Measurements from ENCODE around the gene CDS2.
"Not testable (repeated sequence)": the region's sequence is repeated elsewhere in the genome, so short reads cannot be mapped to it uniquely, and the experiment has no call there.

Gene CDS2

DNA sequence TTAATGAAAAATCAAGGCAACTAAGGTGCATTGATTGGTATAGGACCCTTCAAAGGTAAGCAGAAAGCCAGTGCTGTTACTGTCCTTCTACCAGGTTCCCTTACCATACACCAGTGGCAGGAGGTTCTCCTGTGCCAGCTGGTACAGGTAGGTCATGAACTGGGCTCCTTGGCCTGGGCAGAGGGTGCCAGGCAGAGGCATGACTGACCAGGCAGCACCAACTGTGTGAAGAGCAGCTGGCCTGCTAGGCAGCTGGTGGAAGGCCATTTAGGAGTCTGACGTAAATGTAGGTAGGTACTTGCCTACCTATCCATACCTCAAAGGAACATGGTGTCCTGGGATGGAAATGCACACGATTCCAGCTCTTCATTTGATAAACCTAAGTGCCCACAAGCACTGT is 30.3 kb upstream of the CDS2 start:
- Histone ChIP-seq H2BK120ac (ENCODE audit: low read depth, low read length) (no peak overlapping the region), H3K4me1 (ENCODE audit: control insufficient read depth, low read depth, low read length) (no peaks in the 10 kb centered on the region), H3K36me3 (ENCODE audit: control insufficient read depth, insufficient read depth, low read length) (peaks cover 2% of the 10 kb centered on the region), H3K9ac (ENCODE audit: low read length) (no peak overlapping the region), H4K8ac (ENCODE audit: low read depth, low read length) (no peak overlapping the region), H2BK5ac (ENCODE audit: low read length) (no peak overlapping the region), H3K27me3 (ENCODE audit: insufficient read depth, low read length, poor library complexity) (no peaks in the 10 kb centered on the region), H3K56ac (ENCODE audit: low read length) (no peak overlapping the region), H3K4me3 (ENCODE audit: low read length) (no peak overlapping the region), H3K4me2 (ENCODE audit: low read length) (no peak overlapping the region), H3K18ac (ENCODE audit: low read length) (no peak overlapping the region), H2AK5ac (ENCODE audit: low read length) (no peak overlapping the region), H4K5ac (ENCODE audit: low read length) (no peak overlapping the region), H2BK15ac (replicated peaks; ENCODE audit: low read depth) (no peak overlapping the region), H3K4ac (ENCODE audit: low read depth, low read length) (no peak overlapping the region), H3K79me1 (ENCODE audit: low read length) (no peaks in the 10 kb centered on the region), H3K27ac (ENCODE audit: low read depth, low read length) (no peak overlapping the region), H3K23ac (ENCODE audit: low read length) (no peak overlapping the region), H3K79me2 (ENCODE audit: control insufficient read depth, insufficient read depth, low read length) (no peaks in the 10 kb centered on the region)
- no peak for DNase-seq
- no CpG with 5 or more reads among the region's 2 CpGs for WGBS (ENCODE audit: extremely low coverage, insufficient coverage, low lambda C conversion rate)

DNA sequence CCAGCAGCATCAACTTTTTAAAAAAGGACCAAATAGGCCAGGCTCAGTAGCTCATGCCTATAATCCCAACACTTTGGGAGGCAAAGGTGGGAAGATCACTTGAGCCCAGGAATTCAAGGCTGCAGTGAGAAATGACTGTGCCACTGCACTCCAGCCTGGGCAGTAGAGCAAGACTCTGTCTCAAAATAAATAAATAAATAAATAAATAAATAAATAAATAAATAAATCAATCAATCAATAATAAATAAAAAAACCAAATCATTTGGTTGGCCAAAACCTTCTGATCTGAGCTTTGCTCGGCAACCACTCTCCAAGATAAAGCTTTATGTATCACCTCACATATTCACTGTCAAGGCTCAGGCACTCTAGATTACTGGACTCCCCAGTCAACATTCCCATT is 27.8 kb upstream of the CDS2 start:
- H2BK120ac ChIP-seq (ENCODE audit: low read depth, low read length); H3K79me2 ChIP-seq (ENCODE audit: control insufficient read depth, insufficient read depth, low read length); H3K27me3 ChIP-seq (ENCODE audit: insufficient read depth, low read length, poor library complexity); H3K4ac ChIP-seq (ENCODE audit: low read depth, low read length); DNase-seq; H3K36me3 ChIP-seq (ENCODE audit: control insufficient read depth, insufficient read depth, low read length); H3K79me1 ChIP-seq (ENCODE audit: low read length); H3K4me2 ChIP-seq (ENCODE audit: low read length); H3K56ac ChIP-seq (ENCODE audit: low read length); H3K4me1 ChIP-seq (ENCODE audit: control insufficient read depth, low read depth, low read length); H3K4me3 ChIP-seq (ENCODE audit: low read length); H2BK5ac ChIP-seq (ENCODE audit: low read length); H2AK5ac ChIP-seq (ENCODE audit: low read length); H4K8ac ChIP-seq (ENCODE audit: low read depth, low read length); H3K9ac ChIP-seq (ENCODE audit: low read length); H3K27ac ChIP-seq (ENCODE audit: low read depth, low read length); H3K18ac ChIP-seq (ENCODE audit: low read length); H4K5ac ChIP-seq (ENCODE audit: low read length); H2BK15ac ChIP-seq (replicated peaks; ENCODE audit: low read depth); H3K23ac ChIP-seq (ENCODE audit: low read length): not testable (repeated sequence)
- no CpG with 5 or more reads among the region's 1 CpG for WGBS (ENCODE audit: extremely low coverage, insufficient coverage, low lambda C conversion rate)

DNA sequence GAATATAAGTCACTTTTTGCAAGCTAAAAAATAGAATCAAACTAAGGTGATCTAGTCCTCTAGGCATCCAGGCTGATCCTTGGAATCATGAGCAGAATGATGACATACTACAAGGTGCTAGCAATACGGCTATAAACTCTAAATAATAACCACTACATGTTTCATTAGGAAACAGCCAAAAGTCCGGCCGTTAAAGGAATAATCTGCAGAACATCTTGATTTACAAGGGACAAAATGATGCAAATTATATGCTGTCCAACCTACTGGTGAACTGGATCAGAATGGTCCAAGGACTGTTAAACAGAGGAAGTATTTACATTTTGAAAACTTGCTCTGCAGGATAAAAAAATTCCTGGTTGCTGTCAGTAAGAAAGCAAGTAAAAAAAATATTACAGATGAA is 26.9 kb upstream of the CDS2 start:
- not testable (repeated sequence) for H3K4me2 ChIP-seq (ENCODE audit: low read length); H2BK15ac ChIP-seq (replicated peaks; ENCODE audit: low read depth); H3K27me3 ChIP-seq (ENCODE audit: insufficient read depth, low read length, poor library complexity); H3K23ac ChIP-seq (ENCODE audit: low read length); DNase-seq; H2BK120ac ChIP-seq (ENCODE audit: low read depth, low read length); H3K27ac ChIP-seq (ENCODE audit: low read depth, low read length); H3K79me2 ChIP-seq (ENCODE audit: control insufficient read depth, insufficient read depth, low read length); H2BK5ac ChIP-seq (ENCODE audit: low read length); H4K8ac ChIP-seq (ENCODE audit: low read depth, low read length); H3K18ac ChIP-seq (ENCODE audit: low read length); H4K5ac ChIP-seq (ENCODE audit: low read length); H3K4me3 ChIP-seq (ENCODE audit: low read length); H3K4ac ChIP-seq (ENCODE audit: low read depth, low read length); H3K79me1 ChIP-seq (ENCODE audit: low read length); H3K4me1 ChIP-seq (ENCODE audit: control insufficient read depth, low read depth, low read length); H2AK5ac ChIP-seq (ENCODE audit: low read length); H3K9ac ChIP-seq (ENCODE audit: low read length); H3K36me3 ChIP-seq (ENCODE audit: control insufficient read depth, insufficient read depth, low read length); H3K56ac ChIP-seq (ENCODE audit: low read length)
- WGBS (ENCODE audit: extremely low coverage, insufficient coverage, low lambda C conversion rate): no CpG with 5 or more reads among the region's 3 CpGs

DNA sequence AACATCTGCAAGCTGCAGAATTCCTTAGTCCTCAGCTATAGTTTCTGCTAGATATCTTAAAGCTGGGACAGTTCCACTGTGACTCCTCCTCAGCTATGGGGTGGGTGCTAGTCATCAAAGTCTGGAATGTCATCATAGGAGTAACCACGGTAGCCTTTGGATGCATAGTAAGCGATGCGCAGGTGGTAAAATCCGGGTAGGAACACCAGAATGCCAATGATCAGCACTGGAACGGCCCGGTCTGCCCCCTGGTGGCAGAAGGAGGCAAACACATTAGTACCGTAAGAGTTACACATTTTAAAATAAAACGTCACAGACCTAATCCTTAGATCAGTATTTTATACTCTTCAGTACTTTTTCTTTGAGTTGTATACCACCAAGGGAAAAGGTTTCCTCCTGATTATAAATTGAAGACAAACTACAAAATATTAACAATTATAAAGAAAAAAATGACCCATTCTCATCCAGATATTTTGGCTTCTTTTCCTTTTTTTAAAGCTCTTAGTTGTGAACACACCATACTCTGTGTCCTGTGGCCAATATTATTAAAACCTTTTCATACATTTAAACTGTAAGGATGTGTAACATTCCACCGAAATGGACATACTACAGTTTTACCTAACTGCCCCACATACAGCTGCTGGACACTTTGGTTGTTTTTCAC is 26.0 kb upstream of the CDS2 start:
- Histone ChIP-seq H3K79me1 (ENCODE audit: low read length) (no peaks in the 10 kb centered on the region), H2AK5ac (ENCODE audit: low read length) (no peak overlapping the region), H3K4me1 (ENCODE audit: control insufficient read depth, low read depth, low read length) (no peaks in the 10 kb centered on the region), H3K79me2 (ENCODE audit: control insufficient read depth, insufficient read depth, low read length) (no peaks in the 10 kb centered on the region), H3K23ac (ENCODE audit: low read length) (no peak overlapping the region), H3K4ac (ENCODE audit: low read depth, low read length) (no peak overlapping the region), H3K27ac (ENCODE audit: low read depth, low read length) (no peak overlapping the region), H3K9ac (ENCODE audit: low read length) (no peak overlapping the region), H3K4me2 (ENCODE audit: low read length) (no peak overlapping the region), H2BK5ac (ENCODE audit: low read length) (no peak overlapping the region), H3K27me3 (ENCODE audit: insufficient read depth, low read length, poor library complexity) (no peaks in the 10 kb centered on the region), H2BK120ac (ENCODE audit: low read depth, low read length) (no peak overlapping the region), H3K4me3 (ENCODE audit: low read length) (no peak overlapping the region), H3K36me3 (ENCODE audit: control insufficient read depth, insufficient read depth, low read length) (peaks cover 2% of the 10 kb centered on the region), H4K5ac (ENCODE audit: low read length) (no peak overlapping the region), H3K18ac (ENCODE audit: low read length) (no peak overlapping the region), H4K8ac (ENCODE audit: low read depth, low read length) (no peak overlapping the region), H2BK15ac (replicated peaks; ENCODE audit: low read depth) (no peak overlapping the region), H3K56ac (ENCODE audit: low read length) (no peak overlapping the region)
- WGBS (ENCODE audit: extremely low coverage, insufficient coverage, low lambda C conversion rate): no CpG with 5 or more reads among the region's 9 CpGs
- DNase-seq: peak; percentile 71

DNA sequence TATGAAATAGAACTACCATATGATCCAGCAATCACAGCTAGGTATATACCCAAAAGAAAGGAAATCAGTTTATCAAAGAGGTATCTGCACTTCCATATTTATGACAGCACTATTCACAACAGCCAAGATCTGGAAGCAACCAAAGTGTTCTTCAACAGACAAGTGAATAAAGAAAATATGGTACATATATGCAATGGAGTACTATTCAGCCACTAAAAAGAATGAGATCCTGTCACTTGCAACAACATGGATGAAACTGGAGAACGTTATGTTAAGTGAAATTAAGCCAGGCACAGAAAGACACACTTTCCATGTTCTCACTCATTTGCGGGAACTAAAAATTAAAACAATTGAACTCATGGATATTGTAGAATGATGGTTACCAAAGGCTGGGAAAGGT is 22.3 kb upstream of the CDS2 start:
- H3K27me3 ChIP-seq (ENCODE audit: insufficient read depth, low read length, poor library complexity): no peaks in the 10 kb centered on the region
- H3K79me2 ChIP-seq (ENCODE audit: control insufficient read depth, insufficient read depth, low read length): no peaks in the 10 kb centered on the region
- no peak overlapping the region for H2BK5ac ChIP-seq (ENCODE audit: low read length)
- no peak overlapping the region for H3K4me3 ChIP-seq (ENCODE audit: low read length)
- no peak overlapping the region for H3K56ac ChIP-seq (ENCODE audit: low read length)
- H4K8ac ChIP-seq (ENCODE audit: low read depth, low read length): no peak overlapping the region
- no peak overlapping the region for H2AK5ac ChIP-seq (ENCODE audit: low read length)
- H3K18ac ChIP-seq (ENCODE audit: low read length): no peak overlapping the region
- no peak overlapping the region for H2BK120ac ChIP-seq (ENCODE audit: low read depth, low read length)
- no CpG with 5 or more reads among the region's 2 CpGs for WGBS (ENCODE audit: extremely low coverage, insufficient coverage, low lambda C conversion rate)
- H3K4ac ChIP-seq (ENCODE audit: low read depth, low read length): no peak overlapping the region
- no peaks in the 10 kb centered on the region for H3K4me1 ChIP-seq (ENCODE audit: control insufficient read depth, low read depth, low read length)
- H3K79me1 ChIP-seq (ENCODE audit: low read length): no peaks in the 10 kb centered on the region
- no peak overlapping the region for H3K23ac ChIP-seq (ENCODE audit: low read length)
- no peak overlapping the region for H2BK15ac ChIP-seq (replicated peaks; ENCODE audit: low read depth)
- H3K4me2 ChIP-seq (ENCODE audit: low read length): no peak overlapping the region
- no peak overlapping the region for H4K5ac ChIP-seq (ENCODE audit: low read length)
- H3K36me3 ChIP-seq (ENCODE audit: control insufficient read depth, insufficient read depth, low read length): peaks cover under 1% of the 10 kb centered on the region
- no peak for DNase-seq
- no peak overlapping the region for H3K9ac ChIP-seq (ENCODE audit: low read length)
- no peak overlapping the region for H3K27ac ChIP-seq (ENCODE audit: low read depth, low read length)

DNA sequence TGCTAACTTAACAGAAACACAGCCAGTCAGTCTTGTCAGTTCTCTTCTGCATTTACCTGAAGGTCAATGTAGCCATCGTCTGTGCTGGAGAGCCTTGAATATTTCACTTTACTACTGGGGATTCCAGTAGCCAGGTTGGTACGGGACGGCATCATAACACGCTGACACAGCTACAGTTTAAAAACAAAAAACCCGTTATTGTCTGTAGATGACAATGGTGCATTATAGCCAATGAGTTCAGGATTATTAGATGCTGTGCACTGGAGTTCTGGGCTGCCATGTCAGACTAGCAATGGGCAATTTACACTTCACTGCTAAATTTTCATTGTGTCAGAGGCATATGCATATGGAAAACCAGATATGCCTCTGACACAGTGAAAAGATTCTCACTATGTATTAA is 17.5 kb upstream of the CDS2 start:
- Histone ChIP-seq H3K4me1 (ENCODE audit: control insufficient read depth, low read depth, low read length) (no peaks in the 10 kb centered on the region), H3K4ac (ENCODE audit: low read depth, low read length) (no peak overlapping the region), H2AK5ac (ENCODE audit: low read length) (no peak overlapping the region), H3K79me2 (ENCODE audit: control insufficient read depth, insufficient read depth, low read length) (peaks cover 8% of the 10 kb centered on the region), H3K27ac (ENCODE audit: low read depth, low read length) (no peak overlapping the region), H3K4me3 (ENCODE audit: low read length) (no peak overlapping the region), H2BK15ac (replicated peaks; ENCODE audit: low read depth) (no peak overlapping the region), H3K27me3 (ENCODE audit: insufficient read depth, low read length, poor library complexity) (no peaks in the 10 kb centered on the region), H4K5ac (ENCODE audit: low read length) (no peak overlapping the region), H3K9ac (ENCODE audit: low read length) (no peak overlapping the region), H3K36me3 (ENCODE audit: control insufficient read depth, insufficient read depth, low read length) (peaks cover under 1% of the 10 kb centered on the region), H3K56ac (ENCODE audit: low read length) (no peak overlapping the region), H3K4me2 (ENCODE audit: low read length) (no peak overlapping the region), H4K8ac (ENCODE audit: low read depth, low read length) (no peak overlapping the region), H2BK5ac (ENCODE audit: low read length) (no peak overlapping the region), H3K18ac (ENCODE audit: low read length) (no peak overlapping the region), H3K23ac (ENCODE audit: low read length) (no peak overlapping the region), H3K79me1 (ENCODE audit: low read length) (peaks cover 3% of the 10 kb centered on the region), H2BK120ac (ENCODE audit: low read depth, low read length) (no peak overlapping the region)
- DNase-seq: no peak
- no CpG with 5 or more reads among the region's 5 CpGs for WGBS (ENCODE audit: extremely low coverage, insufficient coverage, low lambda C conversion rate)
